ENCODE data around the gene SORCS3.

SORCS3 gene

GRCh38 chr10:104641187-104641936, at the start of gene SORCS3:
TSS of gene SORCS3 (plus strand) at chr10:104641290.
- H3K4me1 ChIP-seq (ENCODE audit: control insufficient read depth, insufficient read depth, low read length) = no peaks in the 10 kb centered on the region
- no peaks in the 10 kb centered on the region for H3K36me3 ChIP-seq (ENCODE audit: control insufficient read depth, insufficient read depth, low read length)
- H3K27me3 ChIP-seq (ENCODE audit: control insufficient read depth, insufficient read depth, low read length) = peaks cover 53% of the 10 kb centered on the region
- no peak within 1 kb of the TSS for H3K9ac ChIP-seq (ENCODE audit: low read length)
- no peaks in the 10 kb centered on the region for H3K9me3 ChIP-seq (ENCODE audit: control insufficient read depth, low read length)
- H3K4me3 ChIP-seq (ENCODE audit: low read length) = no peak within 1 kb of the TSS

GRCh38 chr10:104591441-104591840, 49.6 kb upstream of the SORCS3 start:
- H3K4me3 ChIP-seq (ENCODE audit: low read length) = no peak overlapping the region

GRCh38 chr10:104601166-104601565, 39.9 kb upstream of the SORCS3 start:
- Histone ChIP-seq H3K4me1 (ENCODE audit: control insufficient read depth, insufficient read depth, low read length) (no peaks in the 10 kb centered on the region), H3K27me3 (ENCODE audit: control insufficient read depth, insufficient read depth, low read length) (no peaks in the 10 kb centered on the region), H3K9ac (ENCODE audit: low read length) (no peak overlapping the region), H3K4me3 (ENCODE audit: low read length) (no peak overlapping the region), H3K36me3 (ENCODE audit: control insufficient read depth, insufficient read depth, low read length) (no peaks in the 10 kb centered on the region), H3K9me3 (ENCODE audit: control insufficient read depth, low read length) (no peaks in the 10 kb centered on the region)

More at GRCh38 chr10:104591441-104591840, 49.6 kb upstream of the SORCS3 start:
- Histone ChIP-seq H3K27me3 (ENCODE audit: control insufficient read depth, insufficient read depth, low read length) (peaks cover 7% of the 10 kb centered on the region), H3K4me1 (ENCODE audit: control insufficient read depth, insufficient read depth, low read length) (no peaks in the 10 kb centered on the region), H3K9me3 (ENCODE audit: control insufficient read depth, low read length) (no peaks in the 10 kb centered on the region), H3K9ac (ENCODE audit: low read length) (no peak overlapping the region), H3K36me3 (ENCODE audit: control insufficient read depth, insufficient read depth, low read length) (no peaks in the 10 kb centered on the region)

GRCh38 chr10:104608091-104608828, 32.8 kb upstream of the SORCS3 start:
- Histone ChIP-seq H3K9ac (ENCODE audit: low read length) (no peak overlapping the region), H3K27me3 (ENCODE audit: control insufficient read depth, insufficient read depth, low read length) (no peaks in the 10 kb centered on the region), H3K4me3 (ENCODE audit: low read length) (no peak overlapping the region), H3K4me1 (ENCODE audit: control insufficient read depth, insufficient read depth, low read length) (no peaks in the 10 kb centered on the region), H3K9me3 (ENCODE audit: control insufficient read depth, low read length) (no peaks in the 10 kb centered on the region), H3K36me3 (ENCODE audit: control insufficient read depth, insufficient read depth, low read length) (no peaks in the 10 kb centered on the region)

- Histone ChIP-seq H3K4me1 (ENCODE audit: control insufficient read depth, insufficient read depth, low read length) (no peaks in the 10 kb centered on the region), H3K9ac (ENCODE audit: low read length) (no peak overlapping the region), H3K27me3 (ENCODE audit: control insufficient read depth, insufficient read depth, low read length) (no peaks in the 10 kb centered on the region), H3K36me3 (ENCODE audit: control insufficient read depth, insufficient read depth, low read length) (no peaks in the 10 kb centered on the region), H3K4me3 (ENCODE audit: low read length) (no peak overlapping the region), H3K9me3 (ENCODE audit: control insufficient read depth, low read length) (no peaks in the 10 kb centered on the region)
Measured at GRCh38 chr10:104612571-104613205, 28.4 kb upstream of the SORCS3 start.

GRCh38 chr10:104613406-104613805, 27.7 kb upstream of the SORCS3 start:
- Histone ChIP-seq H3K9ac (ENCODE audit: low read length) (no peak overlapping the region), H3K4me1 (ENCODE audit: control insufficient read depth, insufficient read depth, low read length) (no peaks in the 10 kb centered on the region), H3K27me3 (ENCODE audit: control insufficient read depth, insufficient read depth, low read length) (no peaks in the 10 kb centered on the region), H3K4me3 (ENCODE audit: low read length) (no peak overlapping the region), H3K36me3 (ENCODE audit: control insufficient read depth, insufficient read depth, low read length) (no peaks in the 10 kb centered on the region), H3K9me3 (ENCODE audit: control insufficient read depth, low read length) (no peaks in the 10 kb centered on the region)

- H3K9ac ChIP-seq (ENCODE audit: low read length) = no peak overlapping the region
- no peaks in the 10 kb centered on the region for H3K36me3 ChIP-seq (ENCODE audit: control insufficient read depth, insufficient read depth, low read length)
- no peaks in the 10 kb centered on the region for H3K4me1 ChIP-seq (ENCODE audit: control insufficient read depth, insufficient read depth, low read length)
- no peaks in the 10 kb centered on the region for H3K9me3 ChIP-seq (ENCODE audit: control insufficient read depth, low read length)
- no peak overlapping the region for H3K4me3 ChIP-seq (ENCODE audit: low read length)
- no peaks in the 10 kb centered on the region for H3K27me3 ChIP-seq (ENCODE audit: control insufficient read depth, insufficient read depth, low read length)
Measured at GRCh38 chr10:104614245-104614831, 26.8 kb upstream of the SORCS3 start.

- Histone ChIP-seq H3K4me3 (ENCODE audit: low read length) (no peak overlapping the region), H3K4me1 (ENCODE audit: control insufficient read depth, insufficient read depth, low read length) (no peaks in the 10 kb centered on the region), H3K27me3 (ENCODE audit: control insufficient read depth, insufficient read depth, low read length) (no peaks in the 10 kb centered on the region)
Measured at GRCh38 chr10:104615136-104615535, 26.0 kb upstream of the SORCS3 start.

GRCh38 chr10:104617831-104618230, 23.3 kb upstream of the SORCS3 start:
- Histone ChIP-seq H3K36me3 (ENCODE audit: control insufficient read depth, insufficient read depth, low read length) (no peaks in the 10 kb centered on the region), H3K4me1 (ENCODE audit: control insufficient read depth, insufficient read depth, low read length) (no peaks in the 10 kb centered on the region), H3K27me3 (ENCODE audit: control insufficient read depth, insufficient read depth, low read length) (no peaks in the 10 kb centered on the region), H3K4me3 (ENCODE audit: low read length) (no peak overlapping the region), H3K9ac (ENCODE audit: low read length) (no peak overlapping the region), H3K9me3 (ENCODE audit: control insufficient read depth, low read length) (no peaks in the 10 kb centered on the region)

More at GRCh38 chr10:104615136-104615535, 26.0 kb upstream of the SORCS3 start:
- H3K36me3 ChIP-seq (ENCODE audit: control insufficient read depth, insufficient read depth, low read length) = no peaks in the 10 kb centered on the region
- no peaks in the 10 kb centered on the region for H3K9me3 ChIP-seq (ENCODE audit: control insufficient read depth, low read length)
- no peak overlapping the region for H3K9ac ChIP-seq (ENCODE audit: low read length)

GRCh38 chr10:104622175-104622574, 18.9 kb upstream of the SORCS3 start:
- Histone ChIP-seq H3K9me3 (ENCODE audit: control insufficient read depth, low read length) (no peaks in the 10 kb centered on the region), H3K4me1 (ENCODE audit: control insufficient read depth, insufficient read depth, low read length) (no peaks in the 10 kb centered on the region), H3K9ac (ENCODE audit: low read length) (no peak overlapping the region), H3K36me3 (ENCODE audit: control insufficient read depth, insufficient read depth, low read length) (no peaks in the 10 kb centered on the region), H3K27me3 (ENCODE audit: control insufficient read depth, insufficient read depth, low read length) (peaks cover 5% of the 10 kb centered on the region), H3K4me3 (ENCODE audit: low read length) (no peak overlapping the region)

- no peak overlapping the region for H3K9ac ChIP-seq (ENCODE audit: low read length)
- H3K4me3 ChIP-seq (ENCODE audit: low read length) = no peak overlapping the region
- no peaks in the 10 kb centered on the region for H3K36me3 ChIP-seq (ENCODE audit: control insufficient read depth, insufficient read depth, low read length)
- no peaks in the 10 kb centered on the region for H3K4me1 ChIP-seq (ENCODE audit: control insufficient read depth, insufficient read depth, low read length)
- no peaks in the 10 kb centered on the region for H3K9me3 ChIP-seq (ENCODE audit: control insufficient read depth, low read length)
- H3K27me3 ChIP-seq (ENCODE audit: control insufficient read depth, insufficient read depth, low read length) = peaks cover 5% of the 10 kb centered on the region
Measured at GRCh38 chr10:104622598-104623209, 18.4 kb upstream of the SORCS3 start.
